ENCODE data around the gene ATP8A2.

- TF ChIP-seq POLR2A (IDR thresholded peaks at IDR 0.05; ENCODE audit: low read length) (no peak), GATA1 (IDR thresholded peaks at IDR 0.05; ENCODE audit: low read depth, low read length) (no peak)
These were observed 544.2 kb downstream of the ATP8A2 start for GRCh38 chr13:25915840-25916518.
